HepG2 (cell line): Measurements from ENCODE around the gene SLC25A10. TPM values are rescaled to one million over a fixed set of nuclear protein-coding genes. Genes with fewer than 3 reads are reported as not detected.

Experiments
- AHDC1 ChIP-seq: sonication (generic); formaldehyde crosslinking; IDR thresholded peaks from 2 replicates; pipeline ENCODE4 v1.5.1; 2020; ENCODE audit warnings: mild to moderate bottlenecking, missing genetic modification reagents, borderline replicate concordance
- DRAP1 ChIP-seq: IDR thresholded peaks from 2 replicates; pipeline ENCODE4 v1.6.1; 2016; ENCODE audit warnings: missing genetic modification reagents, missing compliant biosample characterization
- EED ChIP-seq: sonication (generic); formaldehyde crosslinking; IDR thresholded peaks from 2 replicates; pipeline ENCODE4 v1.5.0; 2020; ENCODE audit warnings: mild to moderate bottlenecking, missing genetic modification reagents
- ETV6 ChIP-seq: sonication (generic); formaldehyde crosslinking; conservative IDR thresholded peaks from 2 replicates; pipeline ENCODE4 v1.4.0; 2020; ENCODE audit warnings: missing genetic modification reagents
- FOSL2 ChIP-seq: sonication (generic); formaldehyde crosslinking; IDR thresholded peaks from 2 replicates; pipeline ENCODE4 v1.4.0; 2020; ENCODE audit warnings: missing genetic modification reagents
- FOXP1 ChIP-seq, 2 experiments: fragments of 450-650 bp in 1 of 2; IDR thresholded peaks; 2 replicates each; pipeline ENCODE4 v1.6.1; 2017 to 2018; ENCODE audit warnings: antibody characterized with exemption in 1 of 2
- HES4 ChIP-seq: sonication (generic); formaldehyde crosslinking; IDR thresholded peaks from 2 replicates; pipeline ENCODE4 v1.9.0; 2021; ENCODE audit warnings: mild to moderate bottlenecking, missing genetic modification reagents, borderline replicate concordance
- HNF4G ChIP-seq, 2 experiments: sonication (generic) in 1 of 2; formaldehyde crosslinking in 1 of 2; IDR thresholded peaks; 2 replicates each; pipeline versions ENCODE4 v1.4.0 to v1.6.1; 2011 to 2020; ENCODE audit warnings: borderline replicate concordance in 2 of 2, low read depth in 2 of 2, mild to moderate bottlenecking in 2 of 2, low read length in 1 of 2, missing genetic modification reagents in 1 of 2, moderate library complexity in 1 of 2
- LRRFIP1 ChIP-seq: sonication (generic); formaldehyde crosslinking; conservative IDR thresholded peaks from 2 replicates; pipeline ENCODE4 v1.4.0; 2020; ENCODE audit warnings: missing genetic modification reagents
- MLXIP ChIP-seq: sonication (generic); formaldehyde crosslinking; IDR thresholded peaks from 2 replicates; pipeline ENCODE4 v1.9.0; 2021; ENCODE audit warnings: missing genetic modification reagents, borderline replicate concordance
- MYC ChIP-seq: sonication (generic); formaldehyde crosslinking; IDR thresholded peaks from 2 replicates; pipeline ENCODE4 v1.9.0; 2021; ENCODE audit warnings: missing genetic modification reagents, borderline replicate concordance
- NCOA5 ChIP-seq: sonication (generic); formaldehyde crosslinking; IDR thresholded peaks from 2 replicates; pipeline ENCODE4 v1.4.0; 2020; ENCODE audit warnings: missing genetic modification reagents
- NFE2L1 ChIP-seq: sonication (generic); formaldehyde crosslinking; IDR thresholded peaks from 2 replicates; pipeline ENCODE4 v1.4.0; 2020; ENCODE audit warnings: missing genetic modification reagents, mild to moderate bottlenecking, borderline replicate concordance
- TRIM24 ChIP-seq: sonication (generic); formaldehyde crosslinking; IDR thresholded peaks from 2 replicates; pipeline ENCODE4 v1.8.0; 2022; ENCODE audit warnings: mild to moderate bottlenecking, missing genetic modification reagents
- ZBTB20 ChIP-seq: sonication (generic); formaldehyde crosslinking; IDR thresholded peaks from 2 replicates; pipeline ENCODE4 v1.8.1; 2023; ENCODE audit warnings: missing genetic modification reagents, low read depth, mild to moderate bottlenecking, borderline replicate concordance
- ZBTB38 ChIP-seq: sonication (generic); formaldehyde crosslinking; IDR thresholded peaks from 2 replicates; pipeline ENCODE4 v1.5.1; 2020; ENCODE audit warnings: mild to moderate bottlenecking, missing genetic modification reagents
- polyA plus RNA-seq, 8 experiments: library from polyadenylated mRNA; depleted of rRNA in 3 of 8; stranded (reverse) in 7 of 8; unstranded in 1 of 8; fragments of >200 nt; fragmentation: Illumina TruSeq in 4 of 8; extraction: Trizol in 4 of 8; gene quantifications; 2 replicates each; pipeline versions ENCODE4 v1.2.1 to v1.2.3, GENCODE V29; 2011 to 2016; ENCODE audit warnings: low read depth in 4 of 8, missing spikeins in 1 of 8, mixed read lengths in 1 of 8; ENCODE audit not compliant: insufficient read depth in 1 of 8
- total RNA-seq, 5 experiments: library from RNA; depleted of rRNA; stranded (reverse); fragments of >200 nt; fragmentation: Illumina TruSeq; extraction: Trizol; gene quantifications; 2 replicates each; pipeline ENCODE4 v1.2.3, GENCODE V29; 2016; ENCODE audit warnings: low read depth in 1 of 5

The SLC25A10 gene
- total and polyA plus RNA-seq, 2 of the 13 experiments (the other 11 are each of a cell fraction or from before 2014, with no cell fraction given), result 46.5 to 140 TPM

GRCh38 chr17:81665205-81666091, 46.6 kb upstream of the SLC25A10 start (continued):
- TF ChIP-seq AHDC1 (CRISPR knock-in tag) (no peak; the same call in 1 of the 2 replicates), HNF4G (IDR thresholded peaks at IDR 0.05; ENCODE audit: borderline replicate concordance, low read depth, low read length) (no peak), HNF4G (CRISPR knock-in tag; IDR thresholded peaks at IDR 0.05; ENCODE audit: borderline replicate concordance, low read depth) (no peak), MYC (CRISPR knock-in tag) (peak; percentile 88), ZBTB38 (peak; percentile 80), ETV6 (CRISPR knock-in tag) (no peak), FOXP1 (IDR thresholded peaks at IDR 0.05) (no peak), FOXP1 (CRISPR knock-in tag; IDR thresholded peaks at IDR 0.05) (no peak), EED (CRISPR knock-in tag) (no peak), DRAP1 (no peak), HES4 (CRISPR knock-in tag) (no peak; the same call in 1 of the 2 replicates), LRRFIP1 (no peak), MLXIP (CRISPR knock-in tag) (no peak), NFE2L1 (no peak), FOSL2 (CRISPR knock-in tag) (no peak), NCOA5 (CRISPR knock-in tag) (no peak), ZBTB20 (CRISPR knock-in tag) (peak; percentile 55; the same call in 1 of the 2 replicates), TRIM24 (CRISPR knock-in tag) (no peak)
